Activated CD4-positive, alpha-beta T cell treated with anti-CD3 and anti-CD28 coated beads, Interleukin-10, Interleukin-2, amounts not matched to agents 100 ng/mL and 50 ng/mL, durations not matched to agents 16 hours and 8 hours (primary cell): Measurements from ENCODE around the gene CIAO2B.

ENCODE experiments used
- DNase-seq: peaks from one replicate; pipeline ENCODE4 v3.0.0-alpha.2; 2020

Gene CIAO2B

GRCh38 chr16:66885491-66885890 is 48.7 kb downstream of the CIAO2B start:
- DNase-seq: no peak

- no peak for DNase-seq
Measured at GRCh38 chr16:66882702-66883101, 51.5 kb downstream of the CIAO2B start.
